ENCODE measurements around the gene HK1.

HK1 gene

DNA sequence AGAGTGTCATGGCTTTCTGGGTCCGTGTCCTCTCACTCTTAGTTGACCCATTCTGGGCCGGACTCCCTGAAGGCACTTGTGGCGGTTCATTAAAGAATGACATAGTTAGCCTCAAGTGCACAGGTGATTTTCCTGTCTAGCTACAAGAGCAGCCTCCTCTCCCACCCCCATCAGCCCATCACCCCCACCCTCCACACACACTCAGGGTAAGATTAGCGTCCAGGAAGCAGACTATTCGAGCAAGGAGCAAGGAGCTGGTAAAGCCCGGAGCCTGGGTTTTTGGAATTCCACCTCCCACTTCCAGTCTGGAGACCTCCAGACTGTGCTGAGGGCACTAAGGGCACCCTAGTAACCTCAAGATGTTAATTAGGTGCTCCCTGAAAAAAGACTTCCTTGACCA lies 98.9 kb downstream of the HK1 start:
- no peak for DNase-seq (ENCODE audit: low spot score)

DNA sequence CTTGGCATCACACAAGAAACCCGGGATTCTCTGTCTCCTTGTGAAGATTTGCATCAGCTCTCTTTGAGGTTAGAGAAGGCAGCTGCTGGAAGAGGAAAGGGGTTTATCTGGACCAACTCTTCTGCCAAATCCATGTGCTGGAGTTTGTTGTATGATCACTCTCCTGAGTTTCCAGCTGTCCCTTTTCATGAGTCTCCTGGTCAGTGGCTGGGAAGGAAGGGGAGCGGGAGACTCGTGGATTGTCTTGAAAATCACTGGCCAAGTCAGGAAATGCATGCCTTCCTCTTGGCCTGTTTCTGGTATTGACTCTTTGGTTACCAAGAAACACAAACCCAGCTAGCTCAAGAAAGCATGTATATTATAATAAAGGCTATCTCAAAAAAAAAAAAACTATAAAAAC lies 99.6 kb downstream of the HK1 start:
- DNase-seq (ENCODE audit: low spot score) = no peak

DNA sequence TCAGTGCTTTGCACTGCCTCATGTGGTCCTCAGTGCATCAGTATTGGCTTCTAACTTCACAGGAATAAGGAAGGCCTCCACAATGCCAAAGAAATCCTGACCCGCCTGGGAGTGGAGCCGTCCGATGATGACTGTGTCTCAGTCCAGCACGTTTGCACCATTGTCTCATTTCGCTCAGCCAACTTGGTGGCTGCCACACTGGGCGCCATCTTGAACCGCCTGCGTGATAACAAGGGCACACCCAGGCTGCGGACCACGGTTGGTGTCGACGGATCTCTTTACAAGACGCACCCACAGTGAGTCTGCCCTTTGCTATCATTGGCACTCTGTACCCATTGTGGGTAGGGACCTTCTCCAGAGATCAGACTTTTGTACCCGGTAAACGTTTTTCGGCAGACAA lies 101.5 kb downstream of the HK1 start:
- no peak for DNase-seq (ENCODE audit: low spot score)

DNA sequence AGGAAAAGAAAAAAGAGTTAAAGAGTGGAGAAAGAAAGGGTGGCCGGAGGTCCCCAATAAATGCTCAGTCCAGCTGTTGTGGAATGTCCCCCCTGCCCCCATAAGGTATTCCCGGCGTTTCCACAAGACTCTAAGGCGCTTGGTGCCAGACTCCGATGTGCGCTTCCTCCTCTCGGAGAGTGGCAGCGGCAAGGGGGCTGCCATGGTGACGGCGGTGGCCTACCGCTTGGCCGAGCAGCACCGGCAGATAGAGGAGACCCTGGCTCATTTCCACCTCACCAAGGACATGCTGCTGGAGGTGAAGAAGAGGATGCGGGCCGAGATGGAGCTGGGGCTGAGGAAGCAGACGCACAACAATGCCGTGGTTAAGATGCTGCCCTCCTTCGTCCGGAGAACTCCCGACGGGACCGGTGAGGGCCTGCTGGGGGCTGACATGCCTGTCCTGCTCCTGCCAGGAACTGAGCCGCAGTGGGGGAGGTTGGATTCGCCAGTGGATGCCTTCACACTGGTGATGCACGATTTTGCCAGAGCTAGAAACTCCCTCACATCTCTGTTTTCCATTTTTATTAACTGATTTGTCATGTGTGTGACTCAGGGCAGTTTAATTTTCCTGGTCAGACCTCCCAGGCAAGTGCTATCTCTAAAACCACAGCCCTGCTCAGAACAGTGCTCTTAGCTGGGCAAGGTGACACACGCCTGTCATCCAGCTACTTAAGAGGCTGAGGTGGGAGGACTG lies 104.3 kb downstream of the HK1 start:
- no peak for DNase-seq (ENCODE audit: low spot score)

DNA sequence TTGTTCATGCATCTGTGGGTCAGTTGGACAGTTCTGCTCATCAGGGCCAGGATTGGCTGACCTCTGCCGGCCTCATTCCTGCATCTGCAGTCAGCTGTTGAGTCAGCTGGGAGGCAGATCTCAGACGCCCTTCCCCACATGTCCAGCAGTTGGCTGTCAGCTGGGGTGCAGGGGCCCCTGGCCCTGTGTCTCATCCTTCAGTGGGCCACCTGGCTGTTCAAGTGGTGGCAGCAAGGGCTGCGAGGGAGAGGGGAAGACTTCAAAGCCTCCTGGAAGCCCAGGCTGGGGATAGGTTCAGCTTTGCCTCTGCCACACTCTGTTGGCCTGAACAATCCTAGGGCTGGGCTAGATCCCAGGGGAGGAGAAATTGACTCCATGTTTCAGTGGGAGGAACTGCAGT lies 105.3 kb downstream of the HK1 start:
- no peak for DNase-seq (ENCODE audit: low spot score)

DNA sequence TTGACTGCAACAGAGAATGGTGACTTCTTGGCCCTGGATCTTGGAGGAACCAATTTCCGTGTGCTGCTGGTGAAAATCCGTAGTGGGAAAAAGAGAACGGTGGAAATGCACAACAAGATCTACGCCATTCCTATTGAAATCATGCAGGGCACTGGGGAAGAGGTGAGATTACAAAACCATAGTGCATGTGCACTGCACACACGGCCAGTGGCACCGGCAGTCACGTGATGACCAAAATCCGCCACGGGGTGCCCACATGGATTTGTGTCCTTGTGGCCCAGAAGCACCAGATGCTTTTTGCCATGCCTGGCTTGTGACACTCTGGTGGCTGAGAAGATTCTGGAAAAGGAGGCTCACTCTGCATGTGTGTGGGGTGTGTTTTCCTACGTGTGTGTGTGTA lies 106.0 kb downstream of the HK1 start:
- no peak for DNase-seq (ENCODE audit: low spot score)

DNA sequence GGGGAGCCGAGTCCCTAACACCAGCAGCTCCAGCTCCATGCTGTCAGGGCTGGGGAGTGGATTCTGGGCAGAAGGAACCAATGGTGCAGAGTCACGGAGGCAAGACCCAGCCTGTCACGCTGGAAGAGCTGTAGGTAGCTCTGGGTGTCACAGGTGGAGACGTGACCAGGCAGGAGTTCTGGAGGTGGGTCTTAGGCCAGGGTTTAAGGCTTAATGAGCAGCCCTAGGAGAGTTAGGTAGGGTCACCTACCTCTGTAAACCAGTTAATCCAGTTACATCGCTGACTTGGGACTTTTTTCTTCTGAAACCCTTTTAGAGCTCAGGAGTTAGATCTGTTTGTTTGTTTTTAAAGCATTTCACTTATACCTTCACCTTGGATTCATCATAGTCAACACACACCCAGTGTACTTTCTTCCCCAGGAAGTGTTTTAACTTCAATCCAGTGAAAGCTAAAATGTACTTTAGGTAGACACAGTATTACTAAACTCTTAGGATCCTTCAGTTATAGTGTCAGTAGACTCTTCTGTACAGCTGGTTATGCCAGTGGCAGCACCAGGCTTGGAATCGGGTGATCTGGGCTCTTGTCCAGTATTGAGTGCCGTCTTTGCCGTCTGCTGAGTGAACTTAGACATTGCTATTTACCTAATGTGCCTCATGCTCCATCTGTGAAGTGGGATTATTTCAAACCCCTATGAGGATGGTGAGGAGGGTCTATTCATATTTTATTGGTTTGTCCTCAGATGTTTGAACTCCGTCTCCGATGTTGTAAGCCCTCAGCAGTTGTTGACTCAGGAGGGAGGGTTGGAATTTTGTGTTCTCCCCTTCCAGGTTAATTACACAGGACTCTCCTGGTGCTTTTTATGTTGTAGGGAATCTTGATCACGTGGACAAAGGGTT lies 107.4 kb downstream of the HK1 start:
- no peak for DNase-seq (ENCODE audit: low spot score)

DNA sequence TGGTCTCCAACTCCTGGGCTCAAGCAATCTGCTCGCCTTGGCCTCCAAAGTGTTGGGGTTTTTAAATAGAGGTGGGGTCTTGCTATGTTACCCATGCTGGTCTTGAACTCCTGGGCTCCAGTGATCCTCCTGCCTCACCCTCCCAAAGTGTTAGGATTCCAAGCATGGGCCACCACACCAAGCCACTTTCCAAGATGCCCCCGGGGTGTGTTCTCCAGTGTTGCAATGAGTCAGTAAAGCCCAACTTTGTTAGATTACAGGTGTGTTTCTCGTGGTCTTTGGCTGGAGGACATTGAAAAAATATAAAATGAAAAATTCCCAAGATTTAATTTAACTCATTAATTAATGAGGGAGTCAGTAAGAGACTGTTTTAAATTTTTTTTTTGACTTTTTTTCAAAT lies 109.2 kb downstream of the HK1 start:
- no peak for DNase-seq (ENCODE audit: low spot score)

DNA sequence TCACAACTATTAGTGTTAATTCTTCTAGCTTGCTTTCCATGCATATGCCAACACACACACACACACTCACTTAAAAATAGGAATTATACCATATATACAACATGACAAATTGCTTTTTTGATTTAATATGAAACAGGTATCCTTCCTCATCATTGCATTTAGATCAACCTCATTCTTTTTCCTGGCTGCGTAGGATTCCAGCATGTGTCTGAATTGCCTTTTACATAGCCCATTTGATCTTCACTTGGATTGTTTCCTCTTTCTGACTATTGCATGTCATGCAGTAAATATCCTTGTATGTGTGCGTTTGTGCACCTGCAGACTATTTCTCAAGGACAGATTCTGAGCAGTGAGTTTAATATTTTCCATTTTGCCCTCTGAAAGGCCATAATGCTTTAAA lies 110.2 kb downstream of the HK1 start:
- no peak for DNase-seq (ENCODE audit: low spot score)

DNA sequence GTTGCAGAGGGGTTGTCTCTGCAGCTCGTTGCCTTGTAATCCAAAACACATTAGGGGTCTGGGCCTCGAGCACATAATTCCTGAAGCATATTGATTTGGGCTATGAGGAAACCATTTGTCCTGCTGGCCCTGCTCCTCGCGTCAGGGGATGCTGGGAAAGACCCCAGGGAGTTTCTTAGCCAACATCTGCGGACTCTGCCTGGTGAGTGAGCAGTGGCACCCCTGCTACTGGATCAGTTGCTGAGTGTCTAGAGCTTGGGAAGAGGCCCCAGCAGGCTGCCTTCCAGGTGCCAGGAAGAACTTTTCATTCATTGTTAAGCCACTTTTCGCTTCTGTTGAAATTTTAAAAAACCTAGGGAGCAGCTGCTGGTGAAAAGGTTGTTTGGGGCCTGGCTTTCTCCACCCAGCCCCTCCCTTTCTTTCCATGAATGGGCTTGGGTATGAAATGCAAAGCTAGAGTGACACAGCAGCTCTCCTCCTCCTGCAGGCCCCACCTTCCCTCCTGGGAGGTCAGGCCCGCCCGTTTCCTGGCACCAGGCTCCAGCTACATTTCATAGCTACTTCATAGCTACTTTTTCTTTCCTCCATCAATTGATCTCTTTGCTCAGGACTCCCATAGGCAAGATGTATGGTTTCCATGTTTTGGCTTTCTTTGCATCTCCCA lies 111.7 kb downstream of the HK1 start:
- no peak for DNase-seq (ENCODE audit: low spot score)

DNA sequence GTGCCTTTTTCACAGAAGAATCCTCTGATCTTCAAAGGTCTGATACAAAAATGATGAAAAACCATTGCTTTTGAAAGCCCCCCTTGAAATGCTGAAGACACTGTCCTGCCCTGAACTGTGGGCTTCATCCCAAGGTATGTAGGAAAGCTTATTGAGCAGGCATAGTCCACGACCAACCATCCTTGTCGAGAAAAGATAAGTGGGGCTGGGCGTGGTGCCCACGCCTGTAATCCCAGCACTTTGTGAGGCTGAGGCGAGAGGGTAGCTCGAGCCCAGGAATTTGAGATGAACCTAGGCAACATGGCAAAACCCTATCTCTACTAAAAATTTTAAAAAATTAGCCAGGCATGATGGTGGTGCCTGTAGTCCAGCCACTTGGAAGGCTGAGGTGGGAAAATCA lies 112.9 kb downstream of the HK1 start:
- DNase-seq (ENCODE audit: low spot score) = no peak

DNA sequence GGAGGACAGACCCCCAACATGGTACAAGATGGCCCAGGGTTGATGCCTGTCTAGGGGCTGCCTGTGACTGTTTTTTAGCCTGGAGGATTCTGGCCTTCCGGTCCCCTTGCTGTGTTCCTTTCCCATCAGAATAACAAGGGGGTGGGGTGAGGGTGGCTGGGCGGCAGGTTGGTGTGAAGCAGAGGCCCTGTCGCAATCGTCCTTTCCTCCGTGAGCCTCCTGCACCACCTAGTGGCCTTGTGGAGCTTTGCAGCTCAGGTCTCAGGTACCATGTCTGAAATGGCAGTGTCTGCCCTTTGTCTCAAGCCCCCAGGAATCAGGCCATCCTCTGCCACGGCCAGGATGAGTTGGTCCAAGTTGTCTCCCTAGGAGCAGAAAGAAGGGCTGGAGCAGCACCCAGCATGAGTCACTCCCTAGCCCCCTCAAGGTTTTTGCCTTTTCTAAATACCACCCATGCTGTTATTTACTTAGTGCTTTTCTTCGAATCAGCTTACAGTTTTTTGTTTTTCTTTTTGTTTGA lies 114.2 kb downstream of the HK1 start:
- DNase-seq (ENCODE audit: low spot score) = peak; percentile 92

DNA sequence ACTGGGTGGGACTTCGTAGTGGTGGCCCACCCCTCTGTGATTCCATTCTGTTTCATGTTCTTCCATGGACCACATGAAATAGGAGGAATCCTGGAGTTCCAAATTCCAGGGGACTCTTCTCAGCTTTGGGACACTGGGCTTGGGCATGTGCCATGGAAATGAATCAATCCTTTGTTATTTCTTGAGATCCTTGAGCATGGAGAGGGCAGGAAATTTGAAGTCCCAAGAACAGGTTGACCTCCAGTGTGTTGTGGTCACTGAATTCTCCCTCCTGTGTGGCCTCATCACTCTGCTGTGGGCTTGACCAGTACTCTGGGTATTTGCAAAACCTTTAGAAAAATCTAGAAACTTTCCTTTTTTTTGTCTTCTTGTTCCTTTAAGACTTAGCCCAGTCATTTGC lies 115.7 kb downstream of the HK1 start:
- no peak for DNase-seq (ENCODE audit: low spot score)

DNA sequence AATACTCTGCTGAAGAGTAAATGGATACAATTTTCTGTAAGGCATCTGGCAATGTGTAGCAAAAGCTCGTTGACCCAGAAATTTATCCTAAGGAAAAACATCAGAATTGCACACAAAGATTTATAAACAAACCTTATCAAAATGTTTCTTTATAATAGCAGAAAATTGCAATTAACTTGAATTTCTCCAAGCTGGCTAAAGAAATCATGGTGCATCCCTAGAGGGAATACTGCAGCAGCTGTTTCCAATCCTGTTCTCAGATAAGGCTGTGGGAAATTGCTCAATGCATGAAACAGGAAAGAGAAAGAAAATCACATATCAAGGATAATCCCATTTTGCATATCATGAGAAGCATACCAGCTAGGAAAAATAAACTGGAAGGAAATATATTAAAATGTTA lies 119.7 kb downstream of the HK1 start:
- no peak for DNase-seq (ENCODE audit: low spot score)

DNA sequence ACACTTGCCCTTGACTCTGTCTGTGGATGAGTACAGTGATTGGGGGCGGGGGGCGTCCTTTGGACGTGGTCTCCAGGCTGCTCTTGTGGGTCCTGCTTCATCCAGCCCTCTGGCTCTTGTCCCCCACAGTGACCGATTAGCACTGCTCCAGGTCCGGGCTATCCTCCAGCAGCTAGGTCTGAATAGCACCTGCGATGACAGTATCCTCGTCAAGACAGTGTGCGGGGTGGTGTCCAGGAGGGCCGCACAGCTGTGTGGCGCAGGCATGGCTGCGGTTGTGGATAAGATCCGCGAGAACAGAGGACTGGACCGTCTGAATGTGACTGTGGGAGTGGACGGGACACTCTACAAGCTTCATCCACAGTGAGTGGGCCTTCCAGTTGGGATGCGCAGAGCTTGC lies 120.2 kb downstream of the HK1 start:
- DNase-seq (ENCODE audit: low spot score) = no peak

DNA sequence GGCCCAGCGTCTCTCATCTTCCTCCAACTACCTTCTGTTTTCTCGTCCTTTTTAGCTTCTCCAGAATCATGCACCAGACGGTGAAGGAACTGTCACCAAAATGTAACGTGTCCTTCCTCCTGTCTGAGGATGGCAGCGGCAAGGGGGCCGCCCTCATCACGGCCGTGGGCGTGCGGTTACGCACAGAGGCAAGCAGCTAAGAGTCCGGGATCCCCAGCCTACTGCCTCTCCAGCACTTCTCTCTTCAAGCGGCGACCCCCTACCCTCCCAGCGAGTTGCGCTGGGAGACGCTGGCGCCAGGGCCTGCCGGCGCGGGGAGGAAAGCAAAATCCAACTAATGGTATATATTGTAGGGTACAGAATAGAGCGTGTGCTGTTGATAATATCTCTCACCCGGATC lies 122.6 kb downstream of the HK1 start:
- DNase-seq (ENCODE audit: low spot score) = no peak

DNA sequence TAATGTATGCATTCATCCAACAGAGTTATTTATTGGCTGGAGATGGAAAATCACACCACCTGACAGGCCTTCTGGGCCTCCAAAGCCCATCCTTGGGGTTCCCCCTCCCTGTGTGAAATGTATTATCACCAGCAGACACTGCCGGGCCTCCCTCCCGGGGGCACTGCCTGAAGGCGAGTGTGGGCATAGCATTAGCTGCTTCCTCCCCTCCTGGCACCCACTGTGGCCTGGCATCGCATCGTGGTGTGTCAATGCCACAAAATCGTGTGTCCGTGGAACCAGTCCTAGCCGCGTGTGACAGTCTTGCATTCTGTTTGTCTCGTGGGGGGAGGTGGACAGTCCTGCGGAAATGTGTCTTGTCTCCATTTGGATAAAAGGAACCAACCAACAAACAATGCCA lies 123.1 kb downstream of the HK1 start:
- no peak for DNase-seq (ENCODE audit: low spot score)

DNA sequence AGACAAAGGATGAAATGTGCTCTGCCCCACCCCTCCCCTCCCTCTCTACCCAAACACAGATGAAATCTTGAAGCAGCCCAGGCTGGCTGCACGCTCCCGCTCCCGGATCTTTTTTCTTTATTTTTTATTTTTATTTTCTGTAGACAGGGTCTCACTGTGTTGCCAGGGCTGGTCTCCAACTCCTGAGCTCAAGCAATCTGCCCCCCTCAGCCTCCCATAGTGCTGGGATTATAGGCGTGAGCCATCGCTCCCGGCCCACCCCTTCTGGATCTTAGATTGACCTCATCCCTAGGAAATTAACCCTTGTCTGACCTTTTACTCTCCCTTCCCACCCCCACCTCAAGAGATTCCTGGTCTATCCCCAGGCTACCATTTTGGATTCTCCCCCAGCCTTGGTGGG lies 124.1 kb downstream of the HK1 start:
- no peak for DNase-seq (ENCODE audit: low spot score)

DNA sequence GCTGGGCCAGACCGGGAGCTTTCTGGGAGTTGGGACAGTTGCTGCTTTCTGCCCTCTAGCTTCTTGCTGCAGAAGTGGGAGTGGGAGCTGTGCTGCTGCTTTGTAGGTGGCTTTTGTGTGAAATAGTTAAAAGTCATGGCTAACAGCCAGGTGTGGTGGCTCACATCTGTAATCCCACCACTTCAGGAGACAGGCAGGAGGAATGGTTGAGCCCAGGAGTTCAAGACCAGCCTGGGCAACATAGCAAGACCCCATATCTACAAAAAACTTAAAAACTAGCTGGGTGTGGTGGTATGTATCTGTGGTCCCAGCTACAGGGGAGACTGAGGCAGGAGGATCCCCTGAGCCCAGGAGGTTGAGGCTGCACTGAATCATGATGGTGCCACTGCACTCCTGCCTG lies 124.8 kb downstream of the HK1 start:
- DNase-seq (ENCODE audit: low spot score) = no peak

DNA sequence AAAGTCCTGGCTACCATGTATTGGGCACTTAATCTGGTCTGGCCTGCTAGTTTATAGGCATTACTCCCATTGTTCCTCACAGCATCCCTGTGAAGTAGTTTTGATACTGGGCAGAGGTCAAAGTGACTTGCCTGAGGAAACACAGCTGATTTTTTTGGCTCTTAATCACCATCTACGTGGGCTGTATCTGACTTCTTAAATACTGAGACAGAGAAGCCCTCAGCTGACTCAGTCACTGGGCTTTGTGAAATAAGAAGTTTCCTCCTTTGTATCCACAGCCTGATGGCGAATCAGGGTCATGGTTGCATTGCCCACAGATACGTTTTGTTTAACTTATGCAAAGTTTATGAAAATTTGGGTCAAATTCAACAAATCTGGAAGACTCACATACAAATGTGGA lies 125.2 kb downstream of the HK1 start:
- DNase-seq (ENCODE audit: low spot score) = no peak

DNA sequence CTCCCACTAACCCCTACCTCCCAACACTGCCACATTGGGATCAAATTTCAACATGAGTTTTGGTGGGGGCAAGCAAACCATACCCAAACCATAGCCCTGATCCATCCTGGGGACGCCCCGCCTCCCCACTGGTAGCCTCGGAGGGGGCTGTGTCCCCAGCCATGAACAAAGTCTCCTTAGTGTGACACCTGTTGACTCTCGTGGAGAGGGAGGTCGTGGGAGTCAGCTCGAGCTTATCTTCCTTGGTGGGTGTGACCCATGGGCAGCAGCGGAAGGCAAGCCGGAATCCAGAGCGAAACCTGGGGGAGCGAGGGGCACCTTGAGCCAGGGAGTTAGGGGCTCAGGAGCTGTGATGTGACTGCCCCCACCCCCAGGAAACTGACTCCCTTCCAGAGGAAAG lies 126.5 kb downstream of the HK1 start:
- no peak for DNase-seq (ENCODE audit: low spot score)

DNA sequence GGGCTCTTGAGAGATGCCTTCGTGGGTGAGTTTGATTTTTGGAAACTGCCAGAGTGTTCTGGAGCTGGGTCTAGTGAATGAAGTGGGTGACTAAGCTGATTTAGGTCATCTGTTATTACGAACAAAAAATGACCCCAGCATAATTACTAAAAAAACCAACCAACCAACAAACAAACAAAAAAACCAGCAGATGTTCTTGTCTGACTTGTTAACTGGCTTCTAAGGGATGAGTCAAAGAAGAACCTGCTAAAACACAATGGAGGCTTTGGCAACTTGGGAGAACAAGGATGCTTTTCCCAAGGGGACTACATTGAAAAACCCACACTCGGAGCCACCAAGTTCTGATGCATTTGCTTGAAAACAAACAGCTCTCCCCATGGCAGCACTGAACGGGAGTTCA lies 126.9 kb downstream of the HK1 start:
- DNase-seq (ENCODE audit: low spot score) = no peak

DNA sequence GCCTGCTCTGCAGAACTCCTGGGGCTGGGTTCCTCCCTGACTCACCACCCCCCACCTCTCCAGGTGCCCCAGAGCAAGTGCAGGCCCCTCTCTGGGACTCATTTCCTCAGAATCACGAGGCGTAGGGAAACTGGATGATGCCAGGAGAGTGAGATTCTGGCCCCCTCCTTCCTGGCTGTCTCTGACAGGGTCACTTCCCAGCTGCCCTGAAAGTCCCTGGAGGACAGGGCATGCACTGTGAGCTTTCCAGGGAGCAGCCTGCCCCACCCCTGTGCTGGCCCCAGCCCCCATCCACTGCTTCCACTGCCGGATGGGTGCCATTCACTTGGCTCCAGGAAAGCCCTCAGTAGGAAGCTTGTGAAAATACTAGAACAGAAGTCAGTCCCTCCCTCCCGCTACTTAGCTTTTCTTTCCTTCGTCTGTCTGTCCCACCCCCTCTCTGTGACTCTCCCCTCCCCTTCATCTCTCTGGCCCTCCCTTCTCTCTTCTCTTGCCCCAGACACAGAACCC lies 128.1 kb downstream of the HK1 start:
- no peak for DNase-seq (ENCODE audit: low spot score)
